ENCODE measurements around the gene ARHGEF3. TPM values are rescaled to one million over a fixed set of nuclear protein-coding genes. Genes with fewer than 3 reads are reported as not detected.

Gene ARHGEF3
- total RNA-seq, 8 experiments from 2014 or later: 4.5 to 137 (median 14.3) TPM

- Histone ChIP-seq H3K4me3 (no peak overlapping the region), H3K4me1 (replicated peaks in 1 of 2) (peaks cover 21 to 62% of the 10 kb centered on the region in 2 donors), H3K27ac (no peak overlapping the region)
- in situ Hi-C loops (cut with MboI; ENCODE audit: low pct_unique_long_range_greater_than_20kb in 2 of 9, low sequenced_read_pairs in 9 of 9, unreplicated experiment in 9 of 9): no loop called here
- peak in 1 of 8 experiments; percentile 55 for ATAC-seq (replicated peaks in 6 of 8)
Observed at GRCh38 chr3:56773986-56774385, 27.8 kb downstream of the ARHGEF3 start.

GRCh38 chr3:56772952-56773938, 28.5 kb downstream of the ARHGEF3 start:
- Histone ChIP-seq H3K4me1 (replicated peaks in 1 of 2) (peaks cover 21 to 63% of the 10 kb centered on the region in 2 donors), H3K4me3 (no peak overlapping the region), H3K27ac (no peak overlapping the region)
- in situ Hi-C loops (cut with MboI; ENCODE audit: low pct_unique_long_range_greater_than_20kb in 2 of 9, low sequenced_read_pairs in 9 of 9, unreplicated experiment in 9 of 9): no loop called here
- WGBS, 10 experiments: 45 to 100% (median 87%) methylated on average over 1 to 16 of the region's 16 CpGs
- peak in 1 of 8 experiments; percentile 12 for ATAC-seq (replicated peaks in 6 of 8)

DNA sequence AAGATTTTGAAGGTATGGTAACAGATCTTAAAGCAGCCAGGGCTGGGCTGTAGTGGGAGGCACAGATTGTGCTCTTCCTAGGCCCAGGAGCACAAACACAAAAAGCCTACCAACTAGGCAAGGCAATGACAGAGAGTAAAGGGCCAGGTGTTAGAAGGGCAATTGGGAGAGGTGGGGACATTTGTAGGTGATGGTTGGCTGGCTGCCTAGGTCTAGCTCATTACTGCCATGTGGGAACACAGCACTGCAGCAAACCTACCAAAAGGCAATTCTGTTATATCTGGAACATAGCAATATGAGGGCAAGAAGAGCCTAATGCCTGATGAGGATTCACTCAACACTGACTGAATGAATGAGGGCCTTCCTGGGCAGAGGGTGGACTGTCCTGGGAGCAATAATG, 30.4 kb downstream of the ARHGEF3 start:
- no peak for ATAC-seq (replicated peaks in 6 of 8)
- in situ Hi-C loops (cut with MboI; ENCODE audit: low pct_unique_long_range_greater_than_20kb in 2 of 9, low sequenced_read_pairs in 9 of 9, unreplicated experiment in 9 of 9): no loop called here
- peaks cover 21 to 55% of the 10 kb centered on the region in 2 donors for H3K4me1 ChIP-seq (replicated peaks in 1 of 2)
- no peak overlapping the region for H3K27ac ChIP-seq
- H3K4me3 ChIP-seq: no peak overlapping the region

DNA sequence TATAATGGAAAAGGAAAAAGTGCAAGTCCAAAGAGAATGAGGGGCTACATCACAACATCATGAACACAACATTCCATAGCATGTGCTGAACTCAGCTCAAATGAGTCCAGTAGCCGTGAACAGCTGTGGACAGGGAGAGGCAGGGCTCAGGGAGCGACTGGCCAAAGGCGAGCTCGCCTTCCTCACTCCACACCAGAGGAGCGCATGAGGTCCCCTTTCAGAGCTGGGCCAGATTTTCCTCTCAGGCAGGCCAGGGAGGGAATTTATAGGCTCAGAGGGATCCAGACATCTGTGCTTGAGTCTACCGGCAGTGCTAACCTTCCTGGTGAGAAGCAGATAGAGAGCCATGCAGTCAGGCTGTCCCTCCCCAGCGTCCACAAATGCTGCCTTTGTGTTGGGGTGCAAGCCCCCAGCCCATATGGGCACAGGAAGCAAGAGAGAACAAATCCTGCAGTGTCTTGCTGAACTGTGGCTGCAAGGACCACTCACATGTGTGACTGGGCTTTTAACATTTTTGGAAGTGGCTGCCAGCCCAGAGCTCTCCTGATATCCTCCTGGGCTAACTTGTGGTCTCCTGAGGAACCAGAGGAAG, 32.5 kb downstream of the ARHGEF3 start:
- H3K4me3 ChIP-seq: no peak overlapping the region

GRCh38 chr3:56764904-56765547, 36.7 kb downstream of the ARHGEF3 start:
- Histone ChIP-seq H3K27ac (no peak overlapping the region), H3K4me3 (no peak overlapping the region), H3K4me1 (replicated peaks in 1 of 2) (peaks cover 0 to 8% of the 10 kb centered on the region in 2 donors)
- in situ Hi-C loops (cut with MboI; ENCODE audit: low pct_unique_long_range_greater_than_20kb in 2 of 9, low sequenced_read_pairs in 9 of 9, unreplicated experiment in 9 of 9): no loop called here
- no peak for ATAC-seq (replicated peaks in 6 of 8)
- WGBS, 10 experiments: 85 to 100% (median 92%) methylated on average over 1 to 6 of the region's 6 CpGs; no CpG with 5 or more reads in 2 of the 10 experiments

More for the DNA sequence above, 32.5 kb downstream of the ARHGEF3 start:
- Histone ChIP-seq H3K27ac (no peak overlapping the region), H3K4me1 (replicated peaks in 1 of 2) (peaks cover 10 to 36% of the 10 kb centered on the region in 2 donors)
- peak in 2 of 8 experiments; percentile 16 to 66 for ATAC-seq (replicated peaks in 6 of 8)
- in situ Hi-C loops (cut with MboI; ENCODE audit: low pct_unique_long_range_greater_than_20kb in 2 of 9, low sequenced_read_pairs in 9 of 9, unreplicated experiment in 9 of 9): no loop called here
- WGBS, 10 experiments: 60 to 100% (median 97%) methylated on average over 1 to 6 of the region's 7 CpGs; no CpG with 5 or more reads in 5 of the 10 experiments

- in situ Hi-C loops (cut with MboI; ENCODE audit: low pct_unique_long_range_greater_than_20kb in 2 of 9, low sequenced_read_pairs in 9 of 9, unreplicated experiment in 9 of 9): no loop called here
- Histone ChIP-seq H3K27ac (no peak overlapping the region), H3K4me1 (replicated peaks in 1 of 2) (peaks cover 0 to 3% of the 10 kb centered on the region in 2 donors), H3K4me3 (no peak overlapping the region)
- WGBS, 10 experiments: 71 to 100% (median 86%) methylated on average over 1 to 2 of the region's 2 CpGs; no CpG with 5 or more reads in 3 of the 10 experiments
- no peak for ATAC-seq (replicated peaks in 6 of 8)
Observed at GRCh38 chr3:56764184-56764583, 37.6 kb downstream of the ARHGEF3 start.

GRCh38 chr3:56763233-56763632, 38.5 kb downstream of the ARHGEF3 start:
- Histone ChIP-seq H3K4me3 (no peak overlapping the region), H3K4me1 (replicated peaks in 1 of 2) (peaks cover 0 to 7% of the 10 kb centered on the region in 2 donors), H3K27ac (no peak overlapping the region)
- WGBS, 10 experiments: 50 to 100% (median 100%) methylated on average over 1 to 2 of the region's 2 CpGs; no CpG with 5 or more reads in 3 of the 10 experiments
- ATAC-seq (replicated peaks in 6 of 8): no peak
- in situ Hi-C loops (cut with MboI; ENCODE audit: low pct_unique_long_range_greater_than_20kb in 2 of 9, low sequenced_read_pairs in 9 of 9, unreplicated experiment in 9 of 9): no loop called here

DNA sequence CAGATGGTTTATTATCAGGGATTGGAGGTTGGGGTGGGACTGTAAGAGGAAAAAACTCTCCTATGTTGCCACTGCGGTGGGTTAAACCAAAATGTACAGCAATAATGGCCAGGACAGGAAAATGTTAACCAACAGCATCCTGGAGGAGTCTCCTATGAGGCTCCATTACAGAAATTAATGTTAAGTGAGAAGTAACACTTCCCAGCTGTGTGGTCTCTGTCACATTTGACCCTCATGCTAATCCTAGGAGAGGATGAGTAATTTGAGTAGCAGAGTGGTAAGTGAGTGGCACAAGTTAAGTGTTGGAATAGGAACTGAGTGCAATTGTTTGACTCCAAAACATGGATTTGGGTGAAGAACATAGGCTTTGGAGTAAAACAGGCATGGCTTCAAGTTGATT, 39.0 kb downstream of the ARHGEF3 start:
- H3K4me3 ChIP-seq: no peak overlapping the region
- H3K4me1 ChIP-seq (replicated peaks in 1 of 2): peaks cover 0 to 7% of the 10 kb centered on the region in 2 donors
- no peak overlapping the region for H3K27ac ChIP-seq
- no peak for ATAC-seq (replicated peaks in 6 of 8)
- WGBS, 10 experiments: 88 to 100% (median 100%) methylated on average over 1 of the region's 1 CpG; no CpG with 5 or more reads in 7 of the 10 experiments
- in situ Hi-C loops (cut with MboI; ENCODE audit: low pct_unique_long_range_greater_than_20kb in 2 of 9, low sequenced_read_pairs in 9 of 9, unreplicated experiment in 9 of 9): no loop called here

GRCh38 chr3:56761887-56762651, 39.7 kb downstream of the ARHGEF3 start:
- Histone ChIP-seq H3K27ac (no peak overlapping the region), H3K4me3 (no peak overlapping the region), H3K4me1 (replicated peaks in 1 of 2) (peaks cover 0 to 7% of the 10 kb centered on the region in 2 donors)
- 66 to 100% (median 93%) methylated on average over 1 to 6 of the region's 11 CpGs; no CpG with 5 or more reads in 1 of the 10 experiments for WGBS, 10 experiments
- in situ Hi-C loops (cut with MboI; ENCODE audit: low pct_unique_long_range_greater_than_20kb in 2 of 9, low sequenced_read_pairs in 9 of 9, unreplicated experiment in 9 of 9): no loop called here
- ATAC-seq (replicated peaks in 6 of 8): peak in 1 of 8 experiments; percentile 23

DNA sequence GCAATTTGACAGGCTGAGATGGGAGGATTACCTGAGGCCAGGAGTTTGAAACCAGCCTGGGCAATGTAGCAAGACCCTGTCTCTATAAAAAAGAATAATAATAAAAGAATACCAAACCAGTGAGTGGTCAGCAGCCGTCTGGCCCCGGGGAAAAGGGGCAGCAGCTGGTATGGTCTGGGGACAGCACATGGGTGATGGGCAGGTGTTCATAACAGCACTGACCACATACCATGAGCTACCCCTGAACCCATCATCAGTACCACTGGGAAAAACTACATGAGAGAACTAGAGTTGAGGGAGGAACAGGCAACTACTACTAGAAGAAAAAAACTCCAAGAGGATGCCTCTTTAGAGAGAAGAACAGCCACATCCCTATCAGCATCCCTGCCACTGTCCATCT, 40.7 kb downstream of the ARHGEF3 start:
- Histone ChIP-seq H3K4me1 (replicated peaks in 1 of 2) (peaks cover 0 to 7% of the 10 kb centered on the region in 2 donors), H3K27ac (no peak overlapping the region), H3K4me3 (no peak overlapping the region)
- 79 to 100% (median 100%) methylated on average over 1 to 2 of the region's 2 CpGs; no CpG with 5 or more reads in 5 of the 10 experiments for WGBS, 10 experiments
- in situ Hi-C loops (cut with MboI; ENCODE audit: low pct_unique_long_range_greater_than_20kb in 2 of 9, low sequenced_read_pairs in 9 of 9, unreplicated experiment in 9 of 9): no loop called here
- no peak for ATAC-seq (replicated peaks in 6 of 8)

DNA sequence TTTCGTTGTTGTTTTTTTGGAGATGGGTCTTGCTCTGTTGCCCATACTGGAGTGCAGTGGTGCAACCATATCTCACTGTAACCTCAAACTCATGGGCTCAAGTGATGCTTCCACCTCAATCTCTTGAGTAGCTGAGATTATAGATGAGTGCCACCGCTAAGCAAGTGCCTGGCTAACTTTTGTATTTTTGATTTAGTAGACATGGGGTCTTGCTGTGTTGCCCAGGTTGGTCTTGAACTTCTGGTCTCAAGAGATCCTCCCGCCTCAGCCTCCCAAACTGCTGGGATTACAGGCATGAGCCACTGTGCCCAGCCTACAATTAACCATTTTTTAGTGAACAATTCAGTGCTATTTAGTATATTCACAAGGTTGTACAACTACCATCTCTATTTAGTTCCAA, 42.2 kb downstream of the ARHGEF3 start:
- H3K4me3 ChIP-seq: no peak overlapping the region
- no peak for ATAC-seq (replicated peaks in 6 of 8)
- in situ Hi-C loops (cut with MboI; ENCODE audit: low pct_unique_long_range_greater_than_20kb in 2 of 9, low sequenced_read_pairs in 9 of 9, unreplicated experiment in 9 of 9): no loop called here
- 92 to 100% (median 97%) methylated on average over 1 to 3 of the region's 3 CpGs; no CpG with 5 or more reads in 6 of the 10 experiments for WGBS, 10 experiments
- H3K27ac ChIP-seq: no peak overlapping the region
- H3K4me1 ChIP-seq (replicated peaks in 1 of 2): peaks cover 10 to 15% of the 10 kb centered on the region in 2 donors

- in situ Hi-C loops (cut with MboI; ENCODE audit: low pct_unique_long_range_greater_than_20kb in 2 of 9, low sequenced_read_pairs in 9 of 9, unreplicated experiment in 9 of 9): no loop called here
- Histone ChIP-seq H3K27ac (no peak overlapping the region), H3K4me1 (replicated peaks in 1 of 2) (peaks cover 10 to 16% of the 10 kb centered on the region in 2 donors), H3K4me3 (no peak overlapping the region)
- ATAC-seq (replicated peaks in 6 of 8): peak; percentile 34 to 91 (median 61)
- 6 to 31% (median 15%) methylated on average over 2 of the region's 2 CpGs; no CpG with 5 or more reads in 4 of the 10 experiments for WGBS, 10 experiments
Observed at GRCh38 chr3:56758539-56758981, 43.2 kb downstream of the ARHGEF3 start.

Measured in motor neuron (in vitro differentiated cells).